Effector memory CD4-positive, alpha-beta T cell (primary cell): ENCODE results near the gene MT1H.
"Not testable (repeated sequence)": the region's sequence is repeated elsewhere in the genome, so short reads cannot be mapped to it uniquely, and the experiment has no call there.

ENCODE experiments used
- DNase-seq, 3 donors: peaks; one replicate each; pipeline ENCODE4 v3.0.0-alpha.2; 2020
- H3K27ac ChIP-seq: 2 replicates; pipeline ENCODE4 v1.7.0; 2013; ENCODE audit warnings: mild to moderate bottlenecking, low read length, moderate library complexity; ENCODE audit not compliant: insufficient read depth, poor library complexity, severe bottlenecking
- H3K27me3 ChIP-seq: replicated peaks from 2 replicates; pipeline ENCODE4 v1.7.0; 2013; ENCODE audit warnings: mild to moderate bottlenecking, low read length; ENCODE audit not compliant: insufficient read depth, control insufficient read depth, poor library complexity, severe bottlenecking
- H3K36me3 ChIP-seq: 2 replicates; pipeline ENCODE4 v1.7.0; 2013; ENCODE audit warnings: mild to moderate bottlenecking, low read length, moderate library complexity; ENCODE audit not compliant: control insufficient read depth, insufficient read depth
- H3K4me1 ChIP-seq: 2 replicates; pipeline ENCODE4 v1.7.0; 2013; ENCODE audit warnings: low read length, mild to moderate bottlenecking; ENCODE audit not compliant: control insufficient read depth, insufficient read depth, poor library complexity, severe bottlenecking
- H3K4me3 ChIP-seq: 2 replicates; pipeline ENCODE4 v1.7.0; 2013; ENCODE audit warnings: low read length, low read depth, mild to moderate bottlenecking; ENCODE audit not compliant: insufficient read depth, poor library complexity, severe bottlenecking
- H3K9me3 ChIP-seq: 2 replicates; pipeline ENCODE4 v1.7.0; 2013; ENCODE audit warnings: mild to moderate bottlenecking, low read length, moderate library complexity; ENCODE audit not compliant: control insufficient read depth

Gene MT1H

GRCh38 chr16:56672761-56673536 lies 3.3 kb downstream of the MT1H start:
- no peak overlapping the region for H3K4me3 ChIP-seq
- H3K9me3 ChIP-seq: no peaks in the 10 kb centered on the region
- peaks cover 10% of the 10 kb centered on the region for H3K4me1 ChIP-seq
- peaks cover 19% of the 10 kb centered on the region for H3K27me3 ChIP-seq
- no peak overlapping the region for H3K27ac ChIP-seq
- no peaks in the 10 kb centered on the region for H3K36me3 ChIP-seq
- no peak for DNase-seq

GRCh38 chr16:56673921-56674320 lies 4.3 kb downstream of the MT1H start:
- H3K27me3 ChIP-seq: peaks cover 13% of the 10 kb centered on the region
- H3K4me3 ChIP-seq: no peak overlapping the region
- no peak for DNase-seq
- peaks cover 6% of the 10 kb centered on the region for H3K4me1 ChIP-seq
- no peaks in the 10 kb centered on the region for H3K36me3 ChIP-seq
- no peaks in the 10 kb centered on the region for H3K9me3 ChIP-seq
- no peak overlapping the region for H3K27ac ChIP-seq

GRCh38 chr16:56674570-56674969 lies 5.0 kb downstream of the MT1H start:
- H3K4me1 ChIP-seq, H3K9me3 ChIP-seq, DNase-seq, H3K36me3 ChIP-seq, H3K27me3 ChIP-seq, H3K4me3 ChIP-seq, H3K27ac ChIP-seq: not testable (repeated sequence)

GRCh38 chr16:56675685-56676210 lies 6.1 kb downstream of the MT1H start:
- Histone ChIP-seq H3K4me1 (peaks cover 6% of the 10 kb centered on the region), H3K27me3 (no peaks in the 10 kb centered on the region), H3K36me3 (no peaks in the 10 kb centered on the region), H3K27ac (no peak overlapping the region), H3K4me3 (peak overlapping the region; percentile 45), H3K9me3 (no peaks in the 10 kb centered on the region)
- DNase-seq: no peak

GRCh38 chr16:56677474-56677873 lies 7.9 kb downstream of the MT1H start:
- no peaks in the 10 kb centered on the region for H3K27me3 ChIP-seq
- H3K4me1 ChIP-seq: peaks cover 7% of the 10 kb centered on the region
- no peak for DNase-seq
- H3K27ac ChIP-seq: no peak overlapping the region
- no peaks in the 10 kb centered on the region for H3K9me3 ChIP-seq
- no peaks in the 10 kb centered on the region for H3K36me3 ChIP-seq
- H3K4me3 ChIP-seq: no peak overlapping the region

- H3K4me3 ChIP-seq: no peak overlapping the region
- no peaks in the 10 kb centered on the region for H3K36me3 ChIP-seq
- DNase-seq: no peak
- peaks cover 14% of the 10 kb centered on the region for H3K4me1 ChIP-seq
- no peak overlapping the region for H3K27ac ChIP-seq
- H3K27me3 ChIP-seq: no peaks in the 10 kb centered on the region
- H3K9me3 ChIP-seq: no peaks in the 10 kb centered on the region
These were observed 9.6 kb downstream of the MT1H start for GRCh38 chr16:56679078-56679730.

GRCh38 chr16:56679818-56680217 lies 10.2 kb downstream of the MT1H start:
- DNase-seq: no peak
- Histone ChIP-seq H3K27ac (no peak overlapping the region), H3K4me1 (peaks cover 14% of the 10 kb centered on the region), H3K36me3 (no peaks in the 10 kb centered on the region), H3K4me3 (no peak overlapping the region), H3K27me3 (no peaks in the 10 kb centered on the region), H3K9me3 (no peaks in the 10 kb centered on the region)

- peak; percentile 69 to 83 (median 70) for DNase-seq
- H3K27ac ChIP-seq: peak within 1 kb of the TSS; percentile 80
- peak within 1 kb of the TSS; percentile 86 for H3K4me3 ChIP-seq
- H3K36me3 ChIP-seq: no peaks in the 10 kb centered on the region
- no peaks in the 10 kb centered on the region for H3K27me3 ChIP-seq
- H3K4me1 ChIP-seq: peaks cover 8% of the 10 kb centered on the region
- no peaks in the 10 kb centered on the region for H3K9me3 ChIP-seq
These were observed 12.5 kb downstream of the MT1H start, which contains the start of gene MT1X for GRCh38 chr16:56681939-56682702. MT1X (plus strand) TSS chr16:56682470; CDS start chr16:56682541, 71 bp downstream.

- DNase-seq: no peak
- H3K36me3 ChIP-seq: no peaks in the 10 kb centered on the region
- no peaks in the 10 kb centered on the region for H3K9me3 ChIP-seq
- H3K4me1 ChIP-seq: peaks cover 8% of the 10 kb centered on the region
- H3K4me3 ChIP-seq: peak overlapping the region; percentile 86
- H3K27me3 ChIP-seq: no peaks in the 10 kb centered on the region
- H3K27ac ChIP-seq: peak overlapping the region; percentile 80
These were observed 13.2 kb downstream of the MT1H start for GRCh38 chr16:56682703-56683397.
